Erythroblast (primary cell): ENCODE data around the gene CCND2.

Source experiments
- GATA1 ChIP-seq: IDR thresholded peaks from 2 replicates; pipeline ENCODE4 v1.6.1; 2011; ENCODE audit warnings: low read depth, mild to moderate bottlenecking, control low read depth, low read length, moderate library complexity
- POLR2A ChIP-seq: IDR thresholded peaks from 2 replicates; pipeline ENCODE4 v1.6.1; 2011; ENCODE audit warnings: mild to moderate bottlenecking, low read length

DNA sequence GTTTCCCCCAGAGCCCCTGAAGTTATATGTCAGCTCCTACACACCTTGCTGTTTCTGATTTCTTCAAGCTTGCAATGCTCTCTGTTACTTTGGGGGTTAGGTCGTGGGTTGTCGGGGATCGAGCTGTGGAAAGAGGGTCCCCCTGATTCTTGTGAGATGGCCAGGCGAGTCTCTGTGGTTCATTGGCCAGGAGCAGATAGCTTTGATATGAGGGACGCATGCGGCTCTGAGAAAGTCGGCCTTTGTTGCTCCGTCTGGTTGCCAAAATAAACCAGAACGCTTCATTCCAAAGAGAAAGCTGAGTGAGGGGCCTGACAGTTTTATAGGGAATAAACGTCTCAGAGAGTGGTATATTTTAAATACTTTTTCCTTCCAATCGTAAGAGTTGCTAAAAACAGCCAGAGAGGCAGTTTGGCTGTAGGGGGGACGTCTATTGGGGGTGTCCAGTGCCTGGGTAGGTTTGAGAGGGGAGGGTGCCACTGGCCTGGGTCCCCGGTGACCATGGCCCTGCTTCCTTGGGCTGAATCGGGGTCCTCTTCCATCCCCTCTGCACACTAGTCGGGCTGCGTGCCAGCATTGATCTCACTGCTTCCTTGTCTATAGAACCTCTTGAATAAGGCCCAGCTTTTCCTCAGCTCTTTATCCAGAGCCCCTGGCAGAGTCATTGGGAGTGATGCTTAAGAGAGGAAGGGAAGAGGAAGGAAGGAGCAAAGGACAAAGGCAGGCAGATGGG is 18.9 kb downstream of the CCND2 start:
- no peak for TF ChIP-seq POLR2A
- TF ChIP-seq GATA1 = no peak
